Activated T-cell treated with anti-CD3 and anti-CD28 coated beads, Interleukin-2, amount 50 U/mL, for 48 hours (primary cell): ENCODE data around the gene ZBP1.

Source experiments
- DNase-seq, 2 experiments: peaks; one replicate each; pipeline ENCODE4 v3.0.0-alpha.2; 2020

The ZBP1 gene

DNA sequence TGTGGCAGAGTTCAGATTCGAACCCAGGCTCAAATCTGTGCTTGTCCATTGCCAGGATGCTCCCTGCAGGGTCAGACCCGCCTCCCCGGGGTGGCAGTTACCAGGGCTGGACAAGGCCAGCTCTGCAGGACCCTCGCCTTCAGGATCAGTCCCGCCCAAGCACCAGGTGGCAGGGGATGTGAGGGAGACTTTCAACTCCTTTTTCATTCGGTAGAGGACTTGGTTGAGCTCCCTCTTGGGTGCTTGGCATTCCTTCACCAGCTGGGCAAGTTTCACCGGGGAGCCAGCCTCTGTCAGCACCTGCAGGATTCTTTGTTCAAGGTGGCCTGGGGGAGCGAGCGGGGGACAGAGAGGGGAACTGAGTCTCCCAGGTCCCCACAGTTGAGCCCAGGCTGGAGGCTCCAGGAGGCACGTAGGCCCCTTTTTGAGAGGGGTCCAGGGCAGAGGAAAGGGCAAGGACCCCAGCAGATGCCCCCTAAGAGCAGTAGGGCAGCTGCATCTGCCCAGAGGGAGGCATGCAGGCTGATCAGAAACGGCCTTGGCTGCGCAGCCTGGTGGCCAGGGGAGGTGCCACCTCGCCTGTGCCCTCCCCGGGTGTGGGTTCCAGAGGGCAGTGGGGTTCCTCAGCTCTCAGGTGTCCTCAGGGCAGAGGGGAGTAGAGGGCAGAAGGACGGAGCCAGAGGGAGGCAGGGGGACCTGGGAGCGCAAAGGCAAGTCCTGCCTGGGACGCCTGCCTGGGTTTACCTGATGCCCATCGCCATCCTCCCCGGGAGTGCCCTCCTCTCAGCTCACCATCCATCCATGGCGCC lies 3.9 kb downstream of the ZBP1 start:
- DNase-seq: no peak

DNA sequence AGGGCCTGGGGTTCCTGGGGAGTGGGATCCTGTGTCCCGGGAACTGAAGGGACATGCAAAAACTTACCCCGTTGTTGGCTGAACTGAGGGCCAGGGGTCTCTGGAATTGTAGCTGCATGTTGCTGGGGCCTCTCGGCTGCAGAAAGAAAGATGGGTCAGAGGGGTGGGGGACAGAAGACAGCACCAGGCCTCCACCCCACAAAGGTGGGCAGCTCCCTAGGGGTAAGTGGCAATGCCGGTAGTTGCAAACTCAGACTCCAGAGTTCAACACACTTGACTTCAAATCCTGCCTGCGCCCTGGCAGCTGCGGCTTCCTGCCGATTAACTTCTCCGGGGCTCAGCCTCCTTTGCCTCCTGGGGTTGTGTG lies 4.8 kb downstream of the ZBP1 start:
- DNase-seq: peak in 1 of 2 experiments; percentile 13

DNA sequence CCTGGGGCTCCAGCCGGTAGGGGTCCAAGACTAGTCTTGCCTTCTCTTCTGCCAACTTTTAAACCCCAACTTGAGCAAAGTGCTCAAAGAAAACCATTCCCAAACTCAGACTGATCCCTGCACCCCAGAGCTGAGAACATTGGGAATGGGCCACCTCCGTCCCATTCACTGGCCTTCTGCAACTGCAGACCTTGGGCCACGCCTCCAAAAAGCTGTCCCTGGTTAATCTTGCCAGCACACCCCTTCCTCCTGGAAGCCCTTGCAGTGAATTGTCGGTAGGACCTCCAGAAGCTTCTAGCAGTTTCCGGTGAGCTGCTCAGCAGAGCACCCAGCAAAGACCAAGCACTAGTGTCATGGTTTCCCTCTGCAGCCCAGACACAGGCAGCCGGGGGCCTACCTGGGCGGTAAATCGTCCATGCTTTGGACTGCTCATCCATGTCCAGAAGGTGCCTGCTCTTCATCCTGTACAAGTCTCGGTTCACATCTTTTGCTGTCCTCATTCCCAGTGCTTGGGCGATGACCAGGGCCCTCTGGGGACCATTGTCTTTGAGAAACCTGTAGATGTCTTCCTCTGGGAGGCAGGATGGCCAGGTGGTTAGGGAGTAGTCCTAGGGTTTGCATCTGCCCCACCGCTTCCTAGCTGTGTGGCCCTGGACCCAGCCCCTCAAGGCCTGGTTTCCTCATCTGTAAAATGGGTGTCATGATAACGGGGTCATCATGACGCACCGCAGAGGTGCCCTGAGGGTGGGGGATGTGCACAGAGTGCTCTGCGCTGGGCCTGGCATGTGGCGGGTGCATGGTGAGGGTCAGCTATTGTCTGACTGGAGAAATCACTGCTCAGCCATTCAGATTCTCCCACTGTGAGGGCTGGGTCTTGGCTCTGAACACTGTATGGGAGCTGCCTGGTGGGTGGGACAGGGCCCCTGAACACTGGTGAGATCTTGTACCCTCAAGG lies 5.5 kb downstream of the ZBP1 start:
- peak in 1 of 2 experiments; percentile 10 for DNase-seq

DNA sequence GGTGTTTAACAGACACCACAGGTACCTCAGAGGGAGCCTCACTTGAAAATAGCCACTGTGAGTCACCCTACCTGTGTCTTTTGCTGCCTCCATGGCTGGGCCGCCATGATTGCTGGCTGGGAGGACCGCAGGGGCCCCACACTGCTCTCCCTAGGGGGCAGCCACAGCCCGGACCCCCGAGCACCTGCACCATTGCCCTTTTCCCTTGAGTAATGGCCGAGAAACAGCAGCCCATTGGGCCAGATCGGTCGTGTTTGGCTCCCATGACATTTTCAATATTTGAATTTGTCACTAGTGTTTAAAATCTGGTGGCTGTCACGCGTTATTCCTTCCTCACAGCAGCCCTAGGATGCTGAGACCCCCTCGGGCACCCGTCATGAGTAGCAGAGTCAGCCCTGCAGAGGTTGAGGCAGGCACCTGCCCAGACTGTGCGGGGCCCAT lies 6.7 kb downstream of the ZBP1 start:
- DNase-seq: peak in 1 of 2 experiments; percentile 10

DNA sequence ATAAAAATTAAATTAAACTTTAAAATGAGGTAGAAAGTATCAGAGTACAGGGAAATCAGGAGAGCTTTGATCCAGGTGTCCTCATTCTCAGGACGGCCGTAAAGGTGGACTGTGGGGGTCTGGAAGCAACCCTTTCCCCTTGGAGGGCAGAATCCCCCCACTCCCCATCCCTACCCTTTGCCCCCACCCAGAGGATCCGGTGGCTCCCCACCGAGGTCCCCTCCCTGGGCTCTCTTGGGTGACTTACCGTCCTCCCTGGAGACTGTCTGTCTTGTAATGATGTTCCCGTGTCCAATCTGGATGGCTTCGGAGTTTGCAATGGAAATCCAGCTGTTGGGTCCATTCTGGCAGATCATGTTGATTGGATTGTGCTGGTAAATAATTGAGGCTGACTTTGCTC lies 7.3 kb downstream of the ZBP1 start:
- no peak for DNase-seq

DNA sequence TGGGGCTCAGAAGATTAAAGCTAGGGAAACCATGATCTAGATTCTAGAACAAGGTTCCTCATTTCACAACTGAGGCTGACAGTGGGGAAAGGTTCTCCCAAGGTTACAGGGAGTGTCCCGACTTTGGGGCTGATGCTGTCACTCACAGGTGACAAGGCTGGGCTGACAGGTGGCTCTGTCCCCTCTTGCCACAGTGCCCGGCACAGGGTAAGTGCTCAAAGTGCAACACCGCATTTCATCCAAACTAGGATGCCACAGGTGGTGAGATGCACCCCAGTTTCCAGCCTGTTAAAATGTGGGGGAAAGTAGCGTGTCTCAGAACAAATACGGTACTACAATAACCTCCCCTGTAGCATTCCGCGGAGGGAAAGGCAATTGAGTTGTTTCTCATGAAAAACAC lies 7.8 kb downstream of the ZBP1 start:
- DNase-seq: peak; percentile 5 to 9

DNA sequence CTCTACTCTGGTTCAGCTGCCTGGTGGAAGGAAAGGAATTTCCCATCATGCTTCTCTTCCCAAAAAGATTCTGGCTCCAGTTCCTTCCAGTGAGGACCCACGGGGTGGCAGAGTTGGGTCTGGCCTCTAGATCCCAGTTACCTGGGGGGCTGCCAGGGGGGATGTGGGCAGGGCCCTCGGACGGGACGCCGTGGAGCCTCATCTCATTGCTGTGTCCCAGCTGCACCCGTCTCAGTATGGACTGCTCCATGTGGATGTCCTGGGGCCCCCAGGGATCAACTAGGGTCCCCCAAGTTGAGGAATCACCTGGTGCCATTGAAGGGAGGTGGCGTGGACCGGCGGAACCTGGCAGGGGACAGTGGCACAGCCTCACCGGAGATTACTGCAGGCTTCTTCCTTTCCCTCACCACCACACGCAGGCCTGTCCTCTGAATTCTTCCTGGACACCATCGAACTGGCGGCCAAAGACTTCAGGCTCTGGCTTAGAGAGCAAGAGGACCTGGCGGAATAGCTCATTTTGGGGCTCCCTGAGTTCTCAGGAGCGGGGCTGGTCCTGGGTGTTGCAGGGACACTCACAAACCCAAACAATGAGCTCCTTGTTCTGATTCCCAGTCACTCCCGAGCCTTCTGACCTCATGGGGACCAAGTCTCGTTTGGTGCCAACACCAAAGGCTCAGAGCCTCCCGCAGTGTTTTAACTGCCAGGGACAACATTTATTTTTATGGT lies 8.5 kb downstream of the ZBP1 start:
- DNase-seq: peak in 1 of 2 experiments; percentile 7

DNA sequence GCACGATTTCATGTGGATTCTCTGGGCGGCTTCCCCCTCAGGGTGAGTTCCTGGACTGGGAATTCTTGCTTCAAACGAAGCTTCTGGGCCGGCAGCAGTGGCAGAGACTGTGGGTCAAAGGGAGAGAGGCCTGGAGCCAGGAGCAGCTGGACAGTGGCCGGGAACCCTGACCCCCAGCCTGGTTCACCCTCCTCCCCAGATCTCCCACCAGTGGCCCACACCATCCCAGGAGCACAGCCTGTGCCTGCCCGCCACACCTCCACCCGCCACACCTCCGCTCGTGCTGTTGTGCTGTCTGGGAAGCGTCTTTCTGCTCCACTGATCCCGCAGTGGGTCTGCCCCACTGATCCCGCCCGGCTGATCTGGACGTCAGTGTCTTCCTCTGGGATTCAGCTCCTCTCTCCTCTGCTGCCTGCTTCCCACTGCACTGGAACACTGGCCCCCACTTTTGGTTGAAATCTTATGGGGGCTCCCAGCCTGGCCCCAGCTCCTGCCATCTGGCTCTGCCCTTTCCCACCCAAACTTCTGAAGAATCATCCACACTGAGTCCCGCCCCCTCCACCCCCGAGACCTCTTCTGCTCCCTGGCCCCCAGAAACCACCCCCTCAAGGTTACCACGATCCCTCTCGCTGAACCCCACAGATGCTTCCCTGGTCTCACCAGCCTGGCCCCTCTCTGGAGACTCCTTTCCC lies 9.8 kb downstream of the ZBP1 start:
- DNase-seq: no peak

DNA sequence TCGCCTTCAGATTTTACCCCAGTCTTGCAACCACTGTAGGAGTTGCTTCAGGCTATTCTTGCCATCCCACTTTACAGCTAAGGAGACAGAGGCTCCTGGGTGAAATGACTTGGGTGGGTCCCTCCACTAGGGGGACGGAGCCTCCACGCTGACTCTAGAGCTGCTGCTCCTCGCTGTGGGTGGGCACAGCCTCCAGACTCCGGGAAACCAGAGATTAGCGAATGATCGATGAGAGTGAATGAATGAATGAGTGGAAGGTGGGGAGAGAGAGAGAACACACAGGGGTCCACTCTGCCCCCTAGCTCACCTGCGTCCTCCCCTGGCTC lies 10.4 kb downstream of the ZBP1 start:
- no peak for DNase-seq

DNA sequence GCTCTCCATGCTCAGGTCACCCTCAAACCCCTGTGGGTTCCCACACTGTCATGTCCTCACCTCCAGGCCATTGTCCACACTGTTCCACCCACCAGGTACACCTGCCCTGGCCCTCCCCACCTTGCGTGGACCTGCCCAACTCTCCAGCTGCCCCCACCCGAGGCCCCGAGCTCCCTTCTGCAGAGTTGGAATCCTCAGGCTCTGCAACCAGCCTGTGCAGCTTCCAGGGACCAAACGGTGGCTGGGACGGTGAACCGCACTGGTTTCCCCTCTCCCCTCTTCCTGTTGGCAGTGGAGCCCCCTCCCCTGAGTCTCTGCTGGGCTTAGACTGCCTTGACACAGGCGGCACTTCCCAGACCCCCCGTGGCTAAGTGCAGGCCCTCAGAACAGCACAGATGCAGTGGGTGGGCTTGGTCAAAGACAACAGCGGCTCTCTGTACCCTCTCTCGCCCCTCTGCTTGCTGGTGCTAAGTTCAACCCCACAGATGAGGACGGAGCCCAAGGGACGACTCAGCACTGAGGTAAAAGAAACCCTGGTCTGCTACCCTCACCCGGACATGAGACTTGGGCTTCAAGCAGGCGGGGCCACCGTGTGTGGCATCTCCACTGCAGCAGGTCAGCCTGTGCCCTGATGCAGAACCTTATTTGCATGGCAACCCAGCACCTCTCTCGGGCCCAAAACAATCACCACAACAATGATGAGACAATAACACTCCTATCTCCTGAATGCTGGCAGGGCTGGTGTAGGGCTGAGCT lies 11.0 kb downstream of the ZBP1 start:
- DNase-seq: no peak

DNA sequence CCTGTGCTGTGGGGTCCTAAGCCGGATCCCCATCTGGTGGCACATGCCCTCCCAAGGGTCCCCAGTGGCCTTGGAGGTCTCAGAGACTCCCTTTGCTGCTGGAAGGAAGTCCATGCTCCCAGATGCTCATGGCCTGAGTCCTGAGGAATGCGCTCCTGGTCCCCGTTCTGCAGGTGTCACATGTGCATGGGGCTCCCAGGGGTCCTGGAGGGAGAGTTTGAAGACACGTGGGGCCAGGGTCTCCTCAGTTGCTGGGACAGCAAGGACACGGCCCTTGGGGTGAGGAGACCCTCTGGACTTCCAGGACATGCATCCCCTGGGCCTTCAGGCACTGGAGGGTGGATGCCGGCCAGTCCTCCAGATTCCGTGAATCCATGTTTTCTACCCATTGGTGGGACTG lies 11.7 kb downstream of the ZBP1 start:
- DNase-seq: no peak

DNA sequence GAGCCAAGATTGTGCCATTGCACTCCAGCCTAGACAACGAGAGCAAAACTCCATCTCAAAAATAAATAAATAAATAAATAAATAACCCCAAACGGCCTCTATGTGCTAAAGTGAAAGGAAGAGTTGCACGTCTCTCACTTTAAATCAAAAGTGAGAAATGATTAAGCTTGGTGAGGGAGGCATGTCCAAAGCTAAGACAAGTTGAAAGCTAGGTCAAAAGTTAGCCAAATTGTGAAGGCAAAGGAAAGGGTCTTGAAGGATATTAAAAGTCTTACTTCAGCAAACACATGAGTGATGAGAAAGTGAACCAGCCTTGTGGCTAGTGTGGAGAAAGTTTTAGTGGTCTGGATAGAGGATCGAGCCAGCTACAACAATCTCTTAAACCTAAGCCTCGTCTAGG lies 14.3 kb downstream of the ZBP1 start:
- DNase-seq: no peak

DNA sequence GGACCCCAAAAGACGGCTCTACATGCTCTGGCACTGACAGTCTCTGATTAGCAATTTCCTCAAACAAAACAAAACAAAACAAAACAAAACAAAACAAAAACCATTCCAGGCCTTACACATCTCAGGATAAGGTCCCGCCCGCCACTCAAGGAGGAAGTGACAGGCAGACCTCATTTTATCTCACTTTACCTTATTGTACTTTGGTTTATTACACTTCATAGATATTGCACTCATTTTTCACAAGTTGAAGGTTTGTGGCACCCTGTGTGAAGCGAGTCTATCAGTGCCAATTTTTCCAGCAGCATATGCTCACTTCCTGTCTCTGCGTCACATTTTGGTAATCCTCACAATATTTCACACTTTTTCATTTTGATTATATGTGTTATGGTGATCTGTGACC lies 15.2 kb downstream of the ZBP1 start:
- no peak for DNase-seq

DNA sequence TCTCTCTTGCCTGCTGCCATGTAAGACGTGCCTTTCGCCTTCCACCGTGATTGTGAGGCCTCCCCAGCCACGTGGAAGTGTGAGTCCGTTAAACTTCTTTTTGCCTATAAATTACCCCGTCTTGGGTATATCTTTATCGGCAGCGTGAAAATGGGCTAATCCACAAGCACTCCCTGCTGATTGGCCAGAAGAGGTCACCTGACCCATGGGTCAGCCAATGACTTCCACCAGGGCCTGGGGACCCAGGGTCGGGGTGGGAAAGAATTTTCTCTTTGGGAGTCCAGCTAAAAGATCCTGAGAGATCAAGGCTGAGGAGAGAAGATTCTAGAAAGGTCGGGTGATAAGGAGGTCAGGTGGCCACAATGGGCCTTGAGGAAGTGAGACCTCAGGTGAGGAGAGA lies 17.1 kb downstream of the ZBP1 start:
- no peak for DNase-seq

DNA sequence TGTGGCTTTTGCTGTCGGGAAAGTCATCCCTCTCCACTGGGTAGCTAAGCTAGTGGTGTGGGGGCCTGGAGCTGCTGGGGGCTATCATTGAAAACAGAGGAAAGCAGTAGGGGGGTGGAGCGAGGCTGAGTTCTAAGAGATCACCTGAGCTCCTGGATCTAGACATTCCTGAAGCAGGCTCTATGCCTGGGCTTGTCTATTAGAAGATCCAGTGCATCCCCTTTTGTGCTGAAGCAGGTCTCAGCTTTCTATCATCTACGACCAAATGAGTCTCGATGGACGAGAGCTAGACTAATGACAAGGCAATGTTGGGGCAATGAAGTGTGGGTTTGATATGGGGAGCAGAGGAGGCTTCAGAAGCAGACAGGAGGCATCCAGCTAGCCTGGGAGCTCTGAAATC lies 18.5 kb downstream of the ZBP1 start:
- DNase-seq: no peak

DNA sequence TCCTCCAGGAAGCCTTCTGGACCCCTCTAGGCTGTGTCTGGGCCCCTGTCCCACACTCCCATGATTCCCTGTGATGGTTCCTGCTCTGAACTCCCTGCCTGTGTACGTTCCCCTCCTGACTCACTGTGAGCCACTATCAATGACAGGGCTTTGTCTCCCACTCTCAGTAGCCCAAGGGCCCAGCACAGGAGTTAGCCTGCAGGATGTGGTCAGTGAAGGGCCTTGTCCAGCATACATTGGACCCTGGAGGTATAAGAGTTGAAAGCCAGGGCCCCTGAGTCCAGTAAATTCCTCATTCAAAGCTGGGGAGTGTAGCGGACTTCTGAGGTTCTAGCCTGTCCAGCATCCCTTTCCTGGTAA lies 19.0 kb downstream of the ZBP1 start:
- DNase-seq: no peak

DNA sequence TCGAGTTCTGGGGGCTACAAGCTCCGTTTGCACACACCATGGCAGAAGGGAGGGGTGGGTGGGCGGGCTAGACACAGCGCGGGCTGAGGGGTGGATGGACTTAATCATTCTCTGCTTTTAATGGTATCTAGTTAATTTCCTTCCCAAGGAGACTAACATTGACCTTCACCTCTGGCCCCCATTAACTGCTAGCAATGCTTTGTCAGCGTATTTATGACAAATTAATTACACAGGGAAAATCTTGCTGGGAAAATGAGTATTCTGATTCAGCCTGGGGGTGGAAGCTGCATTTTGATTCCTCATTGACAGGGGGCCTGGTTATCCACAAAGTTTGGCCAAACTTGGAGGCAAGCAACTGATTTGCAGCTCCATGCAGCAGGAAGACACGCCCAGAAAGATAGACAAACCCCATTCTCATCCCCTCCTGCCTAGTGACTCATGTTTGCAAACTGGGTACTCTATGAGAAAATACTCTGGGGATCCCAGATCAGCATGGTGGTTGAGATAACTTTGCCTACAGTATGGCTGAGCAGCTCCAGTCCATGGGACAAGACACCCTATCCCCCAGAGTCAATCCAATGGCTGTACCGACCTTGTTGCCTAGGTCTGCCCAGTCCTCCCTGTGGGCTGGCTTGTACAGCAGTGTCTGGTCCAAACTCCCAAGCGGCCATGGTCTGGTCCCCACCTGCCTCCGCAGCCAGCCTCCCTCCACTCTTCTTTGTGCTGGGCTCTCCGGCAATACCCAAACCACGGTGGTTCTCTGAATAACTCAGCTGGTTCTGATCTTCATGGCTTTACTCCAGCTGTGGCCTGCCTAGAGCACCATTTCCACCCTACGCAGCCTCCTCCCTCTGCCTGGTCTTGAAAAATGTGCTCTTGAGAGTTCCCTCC lies 19.7 kb downstream of the ZBP1 start:
- no peak for DNase-seq

DNA sequence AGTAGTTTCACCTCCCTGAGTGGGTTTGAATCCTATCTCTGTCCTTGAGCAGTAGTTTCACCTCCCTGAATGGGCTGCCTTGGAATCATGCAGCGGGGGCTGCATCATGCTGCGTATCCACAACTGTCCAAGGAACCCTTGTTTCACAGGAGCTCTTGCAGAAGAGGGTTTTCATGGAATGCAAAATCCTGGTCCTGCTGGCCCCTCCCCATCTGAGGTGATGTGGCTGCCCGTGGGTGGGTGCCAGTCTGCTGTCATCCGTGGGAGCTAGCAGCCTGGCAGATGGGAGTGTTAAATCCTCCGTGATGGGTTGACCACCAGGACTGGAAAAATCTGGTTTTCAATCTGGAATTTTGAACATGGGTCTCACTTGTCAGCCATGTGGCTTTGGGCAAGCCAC lies 21.7 kb downstream of the ZBP1 start:
- DNase-seq: no peak

DNA sequence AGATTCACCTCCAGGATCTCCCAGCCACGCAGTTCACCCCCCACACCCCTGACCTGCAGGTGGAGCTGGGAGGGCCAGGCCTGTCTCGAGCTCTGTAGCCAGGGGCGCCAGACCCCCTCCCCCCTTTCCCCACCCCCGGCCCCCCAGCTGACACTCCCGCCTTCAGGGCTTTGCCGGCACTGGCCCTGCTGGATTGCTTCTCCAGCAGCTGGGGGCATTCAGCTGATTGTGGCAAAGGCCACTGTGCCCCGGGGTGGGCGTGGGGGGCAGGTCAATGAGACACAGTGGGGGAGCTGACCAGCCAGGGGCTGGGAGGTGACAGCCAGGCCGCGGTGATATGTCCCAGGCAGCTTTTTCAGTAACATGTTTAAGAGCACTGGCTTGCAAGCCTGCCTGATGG lies 22.2 kb downstream of the ZBP1 start:
- DNase-seq: no peak

DNA sequence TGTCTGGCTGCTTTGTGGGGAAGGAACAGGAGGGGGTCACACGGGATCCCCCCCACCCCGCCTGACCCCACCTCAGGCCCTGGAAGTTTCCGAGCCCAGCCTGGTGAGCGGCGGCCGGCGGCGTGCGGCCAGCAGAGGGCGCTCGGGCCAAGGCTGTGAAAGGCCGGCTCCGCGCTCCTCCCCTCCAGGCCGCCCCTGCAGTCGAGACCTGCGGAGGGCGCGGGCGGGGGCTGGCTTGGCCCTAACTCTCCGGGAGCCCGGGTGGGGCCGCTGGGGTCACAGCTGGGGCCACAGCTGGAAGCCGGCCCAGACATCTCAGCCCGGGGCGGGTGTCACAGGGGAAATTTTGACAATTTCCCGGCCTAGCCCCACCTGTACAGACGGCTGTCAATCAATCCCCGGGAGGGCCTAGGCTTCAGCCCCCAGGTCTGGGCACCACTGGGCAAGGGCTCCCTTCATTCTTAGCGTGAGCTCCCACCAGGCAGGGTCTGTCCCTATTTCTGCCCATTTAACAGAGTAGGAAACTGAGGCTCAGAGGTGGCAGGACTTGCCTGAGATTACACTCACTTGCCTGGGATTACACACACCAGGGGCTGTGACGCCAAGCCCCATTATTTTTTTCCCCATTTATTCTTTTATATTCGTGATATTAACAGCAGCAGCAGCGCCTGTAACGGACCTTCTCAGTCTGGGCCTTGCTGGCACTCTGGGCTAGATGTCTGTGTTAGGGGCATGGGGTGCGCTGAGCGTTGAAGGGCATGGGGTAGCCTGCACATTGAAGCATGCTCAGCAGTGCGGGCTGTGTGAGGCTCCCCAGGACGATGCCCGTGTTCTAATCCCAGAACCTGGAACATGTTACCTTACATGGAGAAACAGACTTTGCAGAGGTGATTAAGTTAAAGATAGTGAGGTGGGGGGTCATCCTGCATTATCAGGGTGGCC lies 23.0 kb downstream of the ZBP1 start:
- peak; percentile 80 to 82 for DNase-seq
